ENCODE data around the gene IFNAR1. TPM values are rescaled to one million over a fixed set of nuclear protein-coding genes. Genes with fewer than 3 reads are reported as not detected.

The IFNAR1 gene
- polyA plus RNA-seq, 2 of the 4 experiments (the other 2 are of a cell fraction) = 14.1 to 14.2 TPM

- DNase-seq (ENCODE audit: low read depth in 1 of 2, low spot score in 1 of 2) (no peak), ATAC-seq (no peak), FAIRE-seq (no peak)
- Histone ChIP-seq H3K4me3 (no peak overlapping the region), H3K4me2 (no peak overlapping the region), H3K9me3 (no peaks in the 10 kb centered on the region), H3K4me1 (peaks cover 14% of the 10 kb centered on the region), H3K27ac (no peak overlapping the region)
- ChIA-PET CTCF (no interaction called here), POLR2A (no interaction called here)
- 97% methylated on average over 6 of the region's 9 CpGs for WGBS (ENCODE audit: missing lambda C conversion rate)
- no peak for TF ChIP-seq TFCP2L1 (CRISPR knock-in tag; IDR thresholded peaks at IDR 0.05)
- no peak for TF ChIP-seq HDAC2 (IDR thresholded peaks at IDR 0.05)
- no peak for TF ChIP-seq HOXB13 (CRISPR knock-in tag; IDR thresholded peaks at IDR 0.05; ENCODE audit: low read depth)
- no peak for TF ChIP-seq ATOH8 (CRISPR knock-in tag; IDR thresholded peaks at IDR 0.05; ENCODE audit: low read depth)
- no peak for TF ChIP-seq EP300 (IDR thresholded peaks at IDR 0.05)
- no peak for TF ChIP-seq CHD4 (IDR thresholded peaks at IDR 0.05; ENCODE audit: borderline replicate concordance)
- no peak for TF ChIP-seq ZNF302 (CRISPR knock-in tag; IDR thresholded peaks at IDR 0.05)
- no peak for TF ChIP-seq ELK1 (IDR thresholded peaks at IDR 0.05; ENCODE audit: low read depth, low read length)
- TF ChIP-seq CHD2 (IDR thresholded peaks at IDR 0.05; ENCODE audit: low read length, partially characterized antibody) = no peak
- no peak for TF ChIP-seq HOXB5 (CRISPR knock-in tag; IDR thresholded peaks at IDR 0.05)
- no peak for TF ChIP-seq RAD21 (conservative IDR thresholded peaks at IDR 0.05 in 1 of 2, IDR thresholded peaks at IDR 0.05 in 1 of 2)
- TF ChIP-seq ZSCAN20 (CRISPR knock-in tag; IDR thresholded peaks at IDR 0.05) = no peak
- TF ChIP-seq CTCF (IDR thresholded peaks at IDR 0.05) = no peak
- TF ChIP-seq BCL3 (IDR thresholded peaks at IDR 0.05) = no peak
Observed at GRCh38 chr21:33291686-33292085, 33.1 kb upstream of the IFNAR1 start.

GRCh38 chr21:33292724-33293123 lies 32.0 kb upstream of the IFNAR1 start:
- WGBS (ENCODE audit: missing lambda C conversion rate) = 84% methylated on average over 3 of the region's 5 CpGs
- TF ChIP-seq PHF8 (IDR thresholded peaks at IDR 0.05; ENCODE audit: borderline replicate concordance, low read depth) (no peak), SMC3 (IDR thresholded peaks at IDR 0.05) (no peak), CHD4 (IDR thresholded peaks at IDR 0.05; ENCODE audit: borderline replicate concordance) (no peak), TP53 (CRISPR knock-in tag; IDR thresholded peaks at IDR 0.05) (no peak), KDM1A (IDR thresholded peaks at IDR 0.05; ENCODE audit: low read depth) (no peak), REST (IDR thresholded peaks at IDR 0.05) (no peak), KDM5A (IDR thresholded peaks at IDR 0.05) (no peak), RNF2 (IDR thresholded peaks at IDR 0.05; ENCODE audit: borderline replicate concordance, low read depth) (no peak), MAZ (IDR thresholded peaks at IDR 0.05; ENCODE audit: borderline replicate concordance, low read depth, low read length) (no peak), FOSL2 (IDR thresholded peaks at IDR 0.05) (no peak), FOSL2 (CRISPR knock-in tag; IDR thresholded peaks at IDR 0.05) (no peak), RCOR1 (IDR thresholded peaks at IDR 0.05; ENCODE audit: low read depth, low read length) (no peak), RAD21 (conservative IDR thresholded peaks at IDR 0.05 in 1 of 2, IDR thresholded peaks at IDR 0.05 in 1 of 2) (no peak), ZNF302 (CRISPR knock-in tag; IDR thresholded peaks at IDR 0.05) (no peak), BCL3 (IDR thresholded peaks at IDR 0.05) (no peak), EHF (CRISPR knock-in tag; IDR thresholded peaks at IDR 0.05) (no peak), NR3C1 (IDR thresholded peaks at IDR 0.05) (no peak)
- POLR2A ChIA-PET = no interaction called here

More at GRCh38 chr21:33292724-33293123, 32.0 kb upstream of the IFNAR1 start:
- Histone ChIP-seq H3K4me2 (no peak overlapping the region), H3K27ac (no peak overlapping the region), H3K9me3 (no peaks in the 10 kb centered on the region), H3K4me3 (no peak overlapping the region), H3K4me1 (peaks cover 4% of the 10 kb centered on the region)
- DNase-seq (ENCODE audit: low read depth in 1 of 2, low spot score in 1 of 2) (no peak), ATAC-seq (no peak), FAIRE-seq (no peak)
- CTCF ChIA-PET = interaction anchor here (1.2 to 1.4 kb wide), 2 partner anchors 10 to 166 kb away, joined by 3 to 4 read pairs; no protein-coding TSS in a partner anchor
